OCI-M2 (cell line): ENCODE results near the gene ACOT7.

ENCODE experiments used
- DNase-seq: peaks from one replicate; lab custom pipeline; 2025; ENCODE audit not compliant: unreplicated experiment; lab: John Stamatoyannopoulos, UW

ACOT7 gene

GRCh38 chr1:6271554-6271953 is 122.0 kb downstream of the ACOT7 start:
- DNase-seq, result no peak

- DNase-seq, result no peak
Observed at GRCh38 chr1:6271006-6271405, 122.6 kb downstream of the ACOT7 start.

GRCh38 chr1:6270401-6270800 is 123.2 kb downstream of the ACOT7 start:
- no peak for DNase-seq

GRCh38 chr1:6269720-6270400 is 123.7 kb downstream of the ACOT7 start:
- no peak for DNase-seq

GRCh38 chr1:6269296-6269695 is 124.3 kb downstream of the ACOT7 start:
- no peak for DNase-seq

- no peak for DNase-seq
Observed at GRCh38 chr1:6268415-6268814, 125.2 kb downstream of the ACOT7 start.

- no peak for DNase-seq
Observed at GRCh38 chr1:6267686-6268322, 125.8 kb downstream of the ACOT7 start.

GRCh38 chr1:6266641-6267040 is 126.9 kb downstream of the ACOT7 start:
- no peak for DNase-seq

GRCh38 chr1:6265151-6265550 is 128.4 kb downstream of the ACOT7 start:
- DNase-seq, result no peak

GRCh38 chr1:6263716-6264115 is 129.9 kb downstream of the ACOT7 start:
- DNase-seq, result no peak

GRCh38 chr1:6262555-6263420 is 130.8 kb downstream of the ACOT7 start:
- no peak for DNase-seq

GRCh38 chr1:6261615-6261995 is 132.0 kb downstream of the ACOT7 start:
- DNase-seq, result no peak

- DNase-seq, result no peak
Observed at GRCh38 chr1:6260961-6261614, 132.5 kb downstream of the ACOT7 start, which contains the start of gene GPR153. TSS of gene GPR153 (minus strand) at chr1:6261098. CDS start at chr1:6254905, 6,193 bp downstream.

GRCh38 chr1:6260433-6260934 is 133.1 kb downstream of the ACOT7 start:
- no peak for DNase-seq

GRCh38 chr1:6259491-6260362 is 133.8 kb downstream of the ACOT7 start:
- DNase-seq, result no peak

- no peak for DNase-seq
Observed at GRCh38 chr1:6258675-6259074, 134.9 kb downstream of the ACOT7 start.

- no peak for DNase-seq
Observed at GRCh38 chr1:6257541-6258069, 136.0 kb downstream of the ACOT7 start.

- no peak for DNase-seq
Observed at GRCh38 chr1:6256645-6257044, 136.9 kb downstream of the ACOT7 start.

GRCh38 chr1:6254691-6255090 is 138.9 kb downstream of the ACOT7 start:
- no peak for DNase-seq

- DNase-seq, result no peak
Observed at GRCh38 chr1:6253380-6253779, 140.2 kb downstream of the ACOT7 start.
